Prostate gland (tissue), 2 donors: Measurements from ENCODE around the gene BANP.
"Not testable (repeated sequence)": the region's sequence is repeated elsewhere in the genome, so short reads cannot be mapped to it uniquely, and the experiment has no call there.

ENCODE experiments used
- CTCF ChIP-seq, 4 experiments: fragments of 200-600 bp in 2 of 4; fragments of 450-650 bp in 2 of 4; sonication (generic) in 2 of 4; IDR thresholded peaks; 1 replicate in 3 of 4; 2 replicates in 1 of 4; pipeline ENCODE4 v1.5.1; 2016 to 2019; ENCODE audit warnings: antibody characterized with exemption in 4 of 4, mild to moderate bottlenecking in 2 of 4, moderate library complexity in 2 of 4
- POLR2A ChIP-seq: fragments of 450-650 bp; IDR thresholded peaks from one replicate; pipeline ENCODE4 v1.6.1; 2016; ENCODE audit warnings: antibody characterized with exemption, mild to moderate bottlenecking

GRCh38 chr16:87909203-87909935, 41.9 kb upstream of the BANP start:
- TF ChIP-seq POLR2A: not testable (repeated sequence)
- TF ChIP-seq CTCF (IDR thresholded peaks at IDR 0.05): peak; percentile 56 to 85 (median 72)
